A673 (cell line): ENCODE results near the gene NUDT21. TPM values are rescaled to one million over a fixed set of nuclear protein-coding genes. Genes with fewer than 3 reads are reported as not detected.

ENCODE experiments used
- BruUV-seq: library from RNA; stranded (reverse); fragments of 400-500 nt; replicated peaks from 2 replicates; lab custom pipeline; 2021; lab: Mats Ljungman, UMichigan
- CTCF ChIA-PET: fragments of 300-600 bp; sonication (Branson Sonifier 250); formaldehyde crosslinking; loops from one replicate; lab custom pipeline; 2022; ENCODE audit warnings: antibody characterized with exemption; lab: Charles Lee
- POLR2A ChIA-PET: fragments of 300-600 bp; sonication (Branson Sonifier 250); formaldehyde crosslinking; loops from one replicate; lab custom pipeline; 2022; ENCODE audit warnings: antibody characterized with exemption; ENCODE audit not compliant: low non-redundant PET; lab: Charles Lee
- DNase-seq: peaks from one replicate; pipeline ENCODE4 v3.0.0-alpha.2; 2015; ENCODE audit warnings: low spot score
- H3K27ac ChIP-seq: fragments of 200-600 bp; sonication (generic); 2 replicates; pipeline ENCODE4 v1.5.1; 2016; ENCODE audit warnings: mixed run types, low read depth, mild to moderate bottlenecking, mixed read lengths, antibody characterized with exemption, low read length; ENCODE audit not compliant: poor library complexity, severe bottlenecking
- H3K27me3 ChIP-seq: fragments of 200-600 bp; sonication (generic); replicated peaks from 2 replicates; pipeline ENCODE4 v1.6.1; 2017; ENCODE audit warnings: mixed run types, low read depth, mild to moderate bottlenecking, mixed read lengths, antibody characterized with exemption, low read length; ENCODE audit not compliant: insufficient read depth, poor library complexity
- H3K36me3 ChIP-seq: fragments of 200-600 bp; sonication (generic); 2 replicates; pipeline ENCODE4 v1.6.1; 2016; ENCODE audit warnings: mixed run types, mild to moderate bottlenecking, mixed read lengths, antibody characterized with exemption, low read length; ENCODE audit not compliant: insufficient read depth, poor library complexity, severe bottlenecking
- H3K4me1 ChIP-seq: fragments of 200-600 bp; sonication (generic); 2 replicates; pipeline ENCODE4 v1.6.1; 2017; ENCODE audit warnings: mixed run types, mild to moderate bottlenecking, mixed read lengths, antibody characterized with exemption, low read length; ENCODE audit not compliant: insufficient read depth, poor library complexity, severe bottlenecking
- H3K4me3 ChIP-seq: fragments of 200-600 bp; sonication (generic); 2 replicates; pipeline ENCODE4 v1.5.1; 2016; ENCODE audit warnings: low read depth, mixed run types, mild to moderate bottlenecking, mixed read lengths, low read length; ENCODE audit not compliant: poor library complexity, severe bottlenecking
- H3K9me3 ChIP-seq: fragments of 200-600 bp; sonication (generic); 2 replicates; pipeline ENCODE4 v1.6.1; 2016; ENCODE audit warnings: mixed run types, low read depth, mild to moderate bottlenecking, mixed read lengths, antibody characterized with exemption, low read length; ENCODE audit not compliant: poor library complexity, severe bottlenecking
- EZH2 ChIP-seq: fragments of 200-600 bp; sonication (generic); IDR thresholded peaks from 2 replicates; pipeline ENCODE4 v1.6.1; 2017; ENCODE audit warnings: borderline replicate concordance, low read depth, mild to moderate bottlenecking, mixed read lengths, antibody characterized with exemption, low read length; ENCODE audit not compliant: poor library complexity, severe bottlenecking
- intact Hi-C: fragments of 100-400 bp; cut with micrococcal nuclease; formaldehyde crosslinking; loops from one replicate; pipeline ENCODE4 v1.10.0; 2022; ENCODE audit not compliant: unreplicated experiment
- total RNA-seq: library from RNA; stranded (reverse); gene quantifications from 2 replicates; pipeline ENCODE4 v1.2.3, GENCODE V29; 2021
- TF ChIP-seq, protein P1 (sequence below): fragments of 300-800, 200-600 bp; sonication (generic); conservative IDR thresholded peaks from 2 replicates; pipeline ENCODE4 v1.5.1; 2017; ENCODE audit warnings: low read depth, mild to moderate bottlenecking, antibody characterized with exemption, low read length, moderate library complexity, mixed read lengths

The NUDT21 gene
- total RNA-seq, 1 experiment from 2014 or later = 231 TPM

DNA sequence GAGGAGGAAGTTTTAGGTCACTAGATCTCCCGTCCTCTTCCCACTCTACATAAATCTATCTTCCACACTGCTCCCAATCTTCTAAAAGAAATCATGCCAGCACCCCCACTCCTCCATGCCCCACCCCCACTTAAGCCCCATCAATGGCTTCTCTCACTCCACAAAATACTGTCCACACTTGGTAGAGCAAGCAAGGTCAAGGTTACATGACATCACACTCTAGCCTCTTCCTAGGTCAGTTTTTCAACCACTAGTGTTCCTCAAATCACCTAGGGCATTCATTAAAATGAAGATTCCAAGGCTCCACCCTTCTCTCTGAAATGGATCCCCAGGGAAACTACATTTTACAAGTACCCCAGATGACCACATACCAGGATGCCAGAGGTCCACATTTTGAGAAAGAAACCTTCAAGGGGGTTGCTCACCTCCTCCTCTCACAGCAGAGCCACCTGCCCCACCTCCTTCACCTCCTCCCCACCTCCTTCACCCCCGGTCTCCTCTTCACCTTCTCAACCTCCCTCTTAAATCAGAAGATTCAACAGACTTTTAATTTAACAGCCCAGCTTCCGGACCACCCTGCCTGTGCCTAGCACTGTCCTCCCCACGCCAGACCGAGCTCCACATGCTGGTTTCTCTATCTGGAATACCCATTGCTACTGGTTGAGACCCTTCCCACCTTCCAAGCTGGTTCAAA is 29.0 kb downstream of the NUDT21 start:
- Histone ChIP-seq H3K36me3 (no peaks in the 10 kb centered on the region), H3K27me3 (no peaks in the 10 kb centered on the region), H3K9me3 (no peaks in the 10 kb centered on the region), H3K4me1 (peaks cover 24% of the 10 kb centered on the region), H3K4me3 (no peak overlapping the region), H3K27ac (no peak overlapping the region)
- ChIA-PET POLR2A (no interaction called here), CTCF (no interaction called here)
- BruUV-seq = no TSS peak
- no peak for DNase-seq
- TF ChIP-seq, protein P1, sequence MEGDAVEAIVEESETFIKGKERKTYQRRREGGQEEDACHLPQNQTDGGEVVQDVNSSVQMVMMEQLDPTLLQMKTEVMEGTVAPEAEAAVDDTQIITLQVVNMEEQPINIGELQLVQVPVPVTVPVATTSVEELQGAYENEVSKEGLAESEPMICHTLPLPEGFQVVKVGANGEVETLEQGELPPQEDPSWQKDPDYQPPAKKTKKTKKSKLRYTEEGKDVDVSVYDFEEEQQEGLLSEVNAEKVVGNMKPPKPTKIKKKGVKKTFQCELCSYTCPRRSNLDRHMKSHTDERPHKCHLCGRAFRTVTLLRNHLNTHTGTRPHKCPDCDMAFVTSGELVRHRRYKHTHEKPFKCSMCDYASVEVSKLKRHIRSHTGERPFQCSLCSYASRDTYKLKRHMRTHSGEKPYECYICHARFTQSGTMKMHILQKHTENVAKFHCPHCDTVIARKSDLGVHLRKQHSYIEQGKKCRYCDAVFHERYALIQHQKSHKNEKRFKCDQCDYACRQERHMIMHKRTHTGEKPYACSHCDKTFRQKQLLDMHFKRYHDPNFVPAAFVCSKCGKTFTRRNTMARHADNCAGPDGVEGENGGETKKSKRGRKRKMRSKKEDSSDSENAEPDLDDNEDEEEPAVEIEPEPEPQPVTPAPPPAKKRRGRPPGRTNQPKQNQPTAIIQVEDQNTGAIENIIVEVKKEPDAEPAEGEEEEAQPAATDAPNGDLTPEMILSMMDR = no peak
- TF ChIP-seq EZH2 = no peak
- intact Hi-C loops = no loop called here

DNA sequence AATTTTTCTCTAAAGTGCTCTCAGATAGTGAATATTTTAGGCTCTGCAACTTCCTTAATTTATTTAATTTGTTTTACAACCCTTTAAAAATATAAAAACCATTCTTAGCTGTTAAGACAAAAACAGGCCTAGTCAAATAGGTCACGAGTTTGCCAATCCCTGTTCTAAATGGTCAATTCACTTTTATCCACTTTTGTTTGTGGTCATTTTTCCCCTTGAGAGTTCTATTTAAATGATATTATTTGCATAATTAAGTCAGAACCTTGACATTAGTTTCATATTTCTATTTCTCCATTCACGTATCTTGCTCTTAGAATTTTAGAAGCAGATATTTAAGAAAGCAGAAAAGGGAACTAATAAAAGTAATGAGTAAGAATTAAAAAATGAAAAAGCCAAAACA is 29.8 kb downstream of the NUDT21 start:
- no peak for DNase-seq
- H3K27ac ChIP-seq = no peak overlapping the region
- no peaks in the 10 kb centered on the region for H3K36me3 ChIP-seq
- no peaks in the 10 kb centered on the region for H3K9me3 ChIP-seq
- H3K4me3 ChIP-seq = no peak overlapping the region
- H3K27me3 ChIP-seq = no peaks in the 10 kb centered on the region
- intact Hi-C loops = no loop called here
- ChIA-PET POLR2A (no interaction called here), CTCF (no interaction called here)
- no TSS peak for BruUV-seq
- no peak for TF ChIP-seq EZH2
- TF ChIP-seq, protein P1 = no peak
- peaks cover 24% of the 10 kb centered on the region for H3K4me1 ChIP-seq

DNA sequence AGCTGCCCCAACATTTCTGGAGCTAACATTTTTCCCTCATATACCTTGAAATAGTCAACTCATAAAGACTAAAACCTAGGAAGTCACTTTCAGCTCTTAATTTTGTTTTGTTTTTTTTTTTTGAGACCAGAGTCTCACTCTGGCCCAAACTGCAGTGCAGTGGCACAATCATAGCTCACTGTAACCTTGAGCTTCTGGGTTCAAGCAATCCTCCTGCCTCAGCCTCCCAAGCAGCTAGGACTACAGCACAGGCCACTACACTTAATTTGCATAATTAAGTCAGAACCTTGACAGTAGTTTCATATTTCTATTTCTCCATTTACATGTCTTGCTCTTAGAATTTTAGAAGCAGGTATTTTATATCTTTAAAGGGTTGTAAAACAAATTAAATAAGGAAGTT is 30.5 kb downstream of the NUDT21 start:
- DNase-seq = no peak
- POLR2A ChIA-PET = interaction anchor here (0.6 kb wide), 2 partner anchors 367 to 381 kb away, joined by 4 to 6 read pairs; no protein-coding TSS in a partner anchor
- Histone ChIP-seq H3K27me3 (no peaks in the 10 kb centered on the region), H3K9me3 (no peaks in the 10 kb centered on the region), H3K36me3 (no peaks in the 10 kb centered on the region), H3K27ac (no peak overlapping the region), H3K4me3 (no peak overlapping the region), H3K4me1 (peaks cover 24% of the 10 kb centered on the region)
- BruUV-seq = no TSS peak
- intact Hi-C loops = no loop called here
- CTCF ChIA-PET = no interaction called here
- TF ChIP-seq, protein P1 = no peak
- no peak for TF ChIP-seq EZH2
